T-helper 1 cell treated with Interleukin-12 subunit alpha and Interleukin-12 subunit beta and Interleukin-4 antibody, amounts not matched to agents 30 ng/mL and 1 ng/mL, for 36 hours (primary cell): Measurements from ENCODE around the gene AOAH. TPM values are rescaled to one million over a fixed set of nuclear protein-coding genes. Genes with fewer than 3 reads are reported as not detected.

Source experiments
- intact Hi-C: fragments of 100-400 bp; cut with micrococcal nuclease; formaldehyde crosslinking; loops from one replicate; pipeline ENCODE4 v1.15.1; 2024
- total RNA-seq: library from RNA; stranded (reverse); gene quantifications from 2 replicates; pipeline ENCODE4 v1.2.3, GENCODE V29; 2022

Gene AOAH
- total RNA-seq, 1 donor from 2014 or later: 28.1 TPM

DNA sequence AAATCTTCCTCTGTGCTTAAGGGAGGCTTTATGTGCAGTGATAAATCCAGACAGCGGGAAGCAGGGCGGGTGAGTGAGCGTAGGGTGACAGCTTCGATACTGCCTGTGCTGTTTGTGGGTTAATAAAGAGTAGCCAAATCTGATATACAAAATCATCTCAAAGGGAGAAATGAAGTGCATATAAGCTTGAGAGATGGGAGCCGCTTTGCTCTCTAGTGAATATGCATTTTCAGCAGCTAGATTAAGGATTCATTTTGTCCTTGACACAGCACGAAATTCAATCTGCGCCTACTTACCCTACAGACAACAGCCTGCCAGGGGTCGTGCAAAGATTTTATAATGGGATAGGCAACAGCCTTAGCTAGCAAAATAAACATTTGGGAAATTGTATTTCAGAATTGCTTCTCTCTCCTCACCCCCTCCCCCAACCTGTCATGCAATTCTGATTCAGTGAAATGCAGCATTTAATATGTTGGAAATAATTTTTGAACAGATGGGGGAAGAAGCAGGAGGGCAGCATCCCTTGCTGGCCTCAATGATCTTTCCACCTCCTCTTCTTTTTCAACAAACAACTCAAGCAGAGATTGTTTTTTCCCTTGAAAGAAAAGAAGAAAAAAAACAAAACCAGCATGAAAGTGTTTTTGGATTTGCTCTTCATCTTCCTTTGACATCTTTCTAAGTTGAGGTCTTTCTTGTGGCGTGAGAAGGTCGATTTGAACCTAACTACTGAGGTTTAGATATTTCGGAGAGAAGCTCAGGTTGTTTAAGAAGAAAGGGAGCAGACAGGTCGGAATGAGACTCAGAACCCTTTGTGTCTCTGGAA, 117.9 kb downstream of the AOAH start:
- intact Hi-C loops: no loop called here

GRCh38 chr7:36605261-36606051, 118.8 kb downstream of the AOAH start:
- intact Hi-C loops: no loop called here

- intact Hi-C loops: loop anchor here (5.0 kb wide), 1 partner anchor 67 kb away; no protein-coding TSS in a partner anchor
Measured at GRCh38 chr7:36604806-36605205, 119.5 kb downstream of the AOAH start.

DNA sequence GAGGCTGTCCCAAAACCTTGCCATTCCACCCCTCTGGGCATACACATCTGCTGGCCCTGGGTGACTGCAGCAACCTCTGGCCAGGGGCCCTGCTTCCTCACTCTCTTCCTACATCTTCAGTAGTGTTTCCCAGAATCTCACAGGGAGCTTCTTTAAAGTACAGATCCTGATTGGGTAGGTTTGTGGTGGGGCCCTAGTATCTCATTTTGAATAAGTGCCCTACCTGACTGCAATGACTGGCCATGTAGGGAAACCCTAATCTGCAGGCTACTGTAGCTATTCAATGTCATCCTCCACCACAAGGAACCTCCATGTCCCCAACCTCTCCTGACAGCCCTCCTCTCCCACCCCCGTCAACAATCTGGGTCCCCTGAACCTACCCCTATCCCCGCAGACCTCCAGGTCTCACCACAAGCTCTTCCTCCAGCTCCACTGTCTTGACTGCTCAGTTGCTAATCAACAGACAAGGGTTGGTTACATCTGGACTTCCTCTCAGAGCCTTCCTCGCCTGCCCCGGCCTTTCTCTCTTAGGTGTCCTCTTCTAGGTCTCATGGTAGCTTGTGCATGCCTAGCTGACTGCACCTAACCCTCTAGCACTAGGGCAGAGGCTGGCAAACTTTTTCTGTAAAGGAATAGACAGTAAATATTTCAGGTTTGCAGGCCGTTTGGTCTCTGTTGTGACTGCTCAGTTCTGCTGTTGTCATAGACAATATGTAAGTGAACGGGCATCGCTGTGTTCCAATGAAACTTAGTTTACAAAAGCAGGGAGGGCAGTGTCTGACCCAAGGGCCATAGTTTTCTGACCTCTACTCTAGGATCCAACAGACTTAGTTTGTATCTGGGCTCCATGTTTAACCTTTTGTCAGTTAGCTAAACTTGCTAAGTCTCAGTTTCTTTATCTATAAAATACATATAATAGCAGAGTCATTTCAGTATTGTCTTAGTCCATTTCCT, 121.1 kb downstream of the AOAH start:
- intact Hi-C loops: loop anchor here (5.0 kb wide), 1 partner anchor 69 kb away; no protein-coding TSS in a partner anchor

DNA sequence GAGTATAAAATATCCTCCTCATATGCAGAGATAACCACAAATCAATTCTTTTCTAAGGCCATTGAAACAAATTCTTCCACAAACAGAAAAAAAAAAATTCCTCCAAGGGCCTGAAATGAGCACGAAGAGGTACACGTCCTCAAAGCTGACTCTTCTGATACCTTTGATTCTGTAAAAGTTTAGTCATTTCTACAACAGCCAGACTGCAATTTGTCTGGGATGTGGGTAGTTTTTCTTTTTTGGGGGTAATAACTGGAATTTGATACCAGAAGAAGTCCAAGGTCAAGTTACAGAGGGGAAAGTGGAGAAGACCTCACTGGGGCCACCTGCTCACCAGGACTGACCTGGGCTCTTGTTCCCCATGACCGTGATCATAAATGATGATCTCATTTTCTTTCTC, 121.8 kb downstream of the AOAH start:
- intact Hi-C loops: loop anchor here (5.0 kb wide), 1 partner anchor 70 kb away; no protein-coding TSS in a partner anchor

GRCh38 chr7:36601601-36602000, 122.7 kb downstream of the AOAH start:
- intact Hi-C loops: loop anchor here (2.0 to 5.0 kb wide), 2 partner anchors 37 to 71 kb away; no protein-coding TSS in a partner anchor

GRCh38 chr7:36600869-36601530, 123.3 kb downstream of the AOAH start:
- intact Hi-C loops: loop anchor here (2.0 to 5.0 kb wide), 2 partner anchors 38 to 71 kb away; no protein-coding TSS in a partner anchor

DNA sequence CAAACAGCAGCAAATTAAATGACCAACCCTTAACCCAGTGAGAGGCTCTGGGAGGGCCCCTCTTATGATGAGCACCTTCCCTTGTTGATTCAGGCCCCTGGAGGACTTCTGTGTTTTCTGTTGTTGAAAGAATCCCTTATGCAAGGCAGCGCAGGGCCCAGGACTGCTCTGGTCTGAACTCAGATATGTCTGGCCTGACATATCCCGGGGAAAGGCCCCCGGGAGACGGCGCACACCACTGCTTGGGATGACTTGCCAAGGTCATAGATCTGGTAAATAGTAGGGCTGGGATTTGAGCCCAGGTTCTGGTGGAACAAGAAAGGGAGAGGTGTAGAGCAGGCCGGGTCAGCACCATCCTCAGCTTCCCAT, 124.0 kb downstream of the AOAH start:
- intact Hi-C loops: loop anchor here (2.0 to 5.0 kb wide), 2 partner anchors 39 to 72 kb away; no protein-coding TSS in a partner anchor

GRCh38 chr7:36599645-36600313, 124.5 kb downstream of the AOAH start:
- intact Hi-C loops: loop anchor here (2.0 to 5.0 kb wide), 2 partner anchors 39 to 73 kb away; no protein-coding TSS in a partner anchor

DNA sequence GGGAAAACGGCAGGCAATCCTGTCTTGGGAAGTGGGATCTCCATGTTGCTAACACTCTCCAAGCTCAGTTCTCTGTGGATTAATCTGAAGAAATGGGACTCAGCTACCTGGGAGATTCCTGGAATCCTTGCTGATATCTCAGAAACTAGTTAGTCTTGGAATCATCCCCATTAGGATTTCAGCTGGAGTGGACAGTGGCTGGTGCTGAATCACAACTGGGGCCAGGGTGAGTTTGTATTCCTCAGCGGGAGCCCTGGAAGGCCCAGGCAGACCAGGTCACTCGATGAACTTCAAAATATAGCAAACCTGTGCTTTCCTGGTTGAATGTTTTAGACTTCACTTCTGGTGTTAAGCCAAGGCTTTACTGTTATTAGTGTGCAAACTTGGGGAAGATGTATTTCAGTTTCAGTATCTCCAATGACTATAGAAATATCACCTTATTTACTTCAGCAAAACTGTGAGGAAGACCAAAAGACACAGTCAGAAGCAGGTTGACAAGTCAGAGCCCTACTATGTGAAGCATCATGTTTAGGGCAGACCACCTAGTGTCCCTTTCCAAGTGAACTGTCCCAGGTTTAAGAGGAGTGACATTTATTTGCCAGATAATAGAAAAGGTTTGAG, 126.1 kb downstream of the AOAH start:
- intact Hi-C loops: no loop called here

GRCh38 chr7:36597090-36597773, 127.1 kb downstream of the AOAH start:
- intact Hi-C loops: no loop called here

DNA sequence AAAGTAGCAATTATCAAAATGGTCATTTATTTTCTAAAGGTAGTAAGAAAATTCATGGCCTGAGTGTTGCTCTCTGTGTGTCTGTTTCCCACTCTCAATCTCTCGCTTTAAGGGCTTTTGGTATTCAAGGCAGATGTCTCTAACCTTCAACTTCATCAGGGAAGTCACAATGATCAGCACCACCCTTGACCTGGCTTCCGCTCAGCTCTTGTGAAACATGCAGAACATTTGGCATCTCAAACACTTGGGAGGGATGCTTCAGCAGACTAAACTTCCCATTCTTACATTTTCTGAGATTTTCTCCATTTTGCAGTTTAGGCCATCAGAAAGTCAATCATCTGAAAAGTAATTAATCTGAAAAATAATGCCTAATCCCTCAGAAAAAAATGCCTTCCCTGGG, 129.8 kb downstream of the AOAH start:
- intact Hi-C loops: no loop called here

- intact Hi-C loops: no loop called here
Measured at GRCh38 chr7:36591636-36592035, 132.7 kb downstream of the AOAH start.

GRCh38 chr7:36589391-36589790, 134.9 kb downstream of the AOAH start:
- intact Hi-C loops: no loop called here

DNA sequence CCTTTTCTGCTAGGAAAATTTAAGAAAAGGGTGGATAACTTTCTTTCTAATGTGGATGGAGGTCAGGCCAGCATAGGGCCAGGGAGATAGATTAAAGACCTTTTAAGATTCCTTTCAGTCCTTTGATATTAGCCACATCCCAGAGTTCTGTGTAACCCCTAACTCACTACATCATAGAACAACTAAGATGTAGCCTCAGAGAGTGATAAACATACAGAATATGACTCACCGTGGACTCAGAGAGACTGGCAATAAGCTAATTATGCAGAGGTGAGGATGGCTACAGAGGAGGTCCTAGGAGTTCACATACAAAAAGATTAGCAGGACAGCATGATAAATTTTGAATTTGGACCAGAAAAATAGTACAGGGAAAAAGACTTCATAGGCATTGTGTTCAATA, 141.0 kb downstream of the AOAH start:
- intact Hi-C loops: no loop called here

- intact Hi-C loops: no loop called here
Measured at GRCh38 chr7:36575832-36576231, 148.5 kb downstream of the AOAH start.

GRCh38 chr7:36573066-36573465, 151.2 kb downstream of the AOAH start:
- intact Hi-C loops: no loop called here

DNA sequence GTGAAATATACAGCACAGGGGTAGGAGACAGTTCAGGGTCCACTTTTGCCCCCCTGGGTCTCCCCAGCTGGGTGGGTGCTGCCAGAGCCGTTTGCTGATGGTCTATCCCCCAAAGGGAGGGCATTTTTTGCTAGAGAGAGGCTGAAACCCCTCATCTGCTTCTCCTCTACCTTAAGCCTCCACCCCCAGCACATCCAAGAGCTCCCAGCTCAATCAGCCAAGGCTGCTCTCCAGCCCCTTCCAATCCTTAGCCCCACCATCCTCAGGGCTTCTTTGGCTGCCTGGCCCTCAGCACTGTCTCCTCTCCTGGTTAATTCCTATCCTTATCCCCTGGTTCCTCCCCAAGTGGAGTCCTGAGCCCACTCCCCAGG, 153.1 kb downstream of the AOAH start:
- intact Hi-C loops: no loop called here
